Measurements from ENCODE around the gene KANSL1. TPM values are rescaled to one million over a fixed set of nuclear protein-coding genes. Genes with fewer than 3 reads are reported as not detected.

Gene KANSL1
- total and polyA plus RNA-seq, 2 experiments from 2014 or later, result 49.0 to 206 TPM

DNA sequence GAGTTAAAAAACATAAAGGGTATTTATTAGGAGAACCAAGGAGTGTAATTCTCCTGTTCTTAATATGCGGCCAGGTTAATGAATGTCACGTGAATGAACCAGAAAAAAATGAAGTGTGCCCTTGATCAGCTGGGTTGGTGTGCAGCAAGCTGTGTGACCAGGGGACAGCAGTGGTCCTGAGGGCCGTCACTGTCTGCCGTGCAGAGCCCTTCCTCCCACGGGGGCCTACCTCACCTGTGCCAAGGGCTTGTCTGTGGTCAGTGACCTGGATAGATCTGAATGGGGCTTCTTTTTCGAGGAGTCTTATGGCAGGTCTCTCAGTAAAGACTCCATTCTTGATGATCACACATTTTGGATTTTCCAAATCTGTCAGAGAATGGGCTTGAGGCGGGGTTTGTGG is 211.9 kb downstream of the KANSL1 start:
- Mint-ChIP-seq H3K27ac (no peak overlapping the region), H3K36me3 (ENCODE audit: low read depth) (no peaks in the 10 kb centered on the region), H3K4me1 (peaks cover 3% of the 10 kb centered on the region; the same call in 2 of the 3 replicates), H3K9me3 (no peaks in the 10 kb centered on the region), H3K4me3 (no peak overlapping the region), H3K27me3 (ENCODE audit: insufficient read depth, low read depth, poor library complexity) (no peaks in the 10 kb centered on the region)
- Histone ChIP-seq H3K36me3 (ENCODE audit: insufficient read depth) (no peaks in the 10 kb centered on the region), H3F3A (replicated peaks; ENCODE audit: low read depth) (no peaks in the 10 kb centered on the region), H3K4me1 (ENCODE audit: insufficient read depth) (no peaks in the 10 kb centered on the region), H3K79me2 (replicated peaks; ENCODE audit: insufficient read depth) (no peaks in the 10 kb centered on the region), H3K9me2 (ENCODE audit: insufficient read depth) (no peaks in the 10 kb centered on the region), H3K4me3 (no peak overlapping the region), H4K20me1 (replicated peaks; ENCODE audit: insufficient read depth) (no peaks in the 10 kb centered on the region), H2AFZ (no peak overlapping the region), H3K27ac (ENCODE audit: low read depth) (no peak overlapping the region), H3K27me3 (ENCODE audit: insufficient read depth) (no peaks in the 10 kb centered on the region), H3K4me2 (no peak overlapping the region)
- no peak for TF ChIP-seq ZNF114 (CRISPR knock-in tag; IDR thresholded peaks at IDR 0.05)
- TF ChIP-seq ZNF331 (CRISPR knock-in tag; IDR thresholded peaks at IDR 0.05; ENCODE audit: low read depth), result no peak
- no peak for TF ChIP-seq POLR2AphosphoS5 (IDR thresholded peaks at IDR 0.05; ENCODE audit: low read depth)
- TF ChIP-seq JUNB (IDR thresholded peaks at IDR 0.05; ENCODE audit: unreplicated experiment), result no peak
- TF ChIP-seq, protein P1, sequence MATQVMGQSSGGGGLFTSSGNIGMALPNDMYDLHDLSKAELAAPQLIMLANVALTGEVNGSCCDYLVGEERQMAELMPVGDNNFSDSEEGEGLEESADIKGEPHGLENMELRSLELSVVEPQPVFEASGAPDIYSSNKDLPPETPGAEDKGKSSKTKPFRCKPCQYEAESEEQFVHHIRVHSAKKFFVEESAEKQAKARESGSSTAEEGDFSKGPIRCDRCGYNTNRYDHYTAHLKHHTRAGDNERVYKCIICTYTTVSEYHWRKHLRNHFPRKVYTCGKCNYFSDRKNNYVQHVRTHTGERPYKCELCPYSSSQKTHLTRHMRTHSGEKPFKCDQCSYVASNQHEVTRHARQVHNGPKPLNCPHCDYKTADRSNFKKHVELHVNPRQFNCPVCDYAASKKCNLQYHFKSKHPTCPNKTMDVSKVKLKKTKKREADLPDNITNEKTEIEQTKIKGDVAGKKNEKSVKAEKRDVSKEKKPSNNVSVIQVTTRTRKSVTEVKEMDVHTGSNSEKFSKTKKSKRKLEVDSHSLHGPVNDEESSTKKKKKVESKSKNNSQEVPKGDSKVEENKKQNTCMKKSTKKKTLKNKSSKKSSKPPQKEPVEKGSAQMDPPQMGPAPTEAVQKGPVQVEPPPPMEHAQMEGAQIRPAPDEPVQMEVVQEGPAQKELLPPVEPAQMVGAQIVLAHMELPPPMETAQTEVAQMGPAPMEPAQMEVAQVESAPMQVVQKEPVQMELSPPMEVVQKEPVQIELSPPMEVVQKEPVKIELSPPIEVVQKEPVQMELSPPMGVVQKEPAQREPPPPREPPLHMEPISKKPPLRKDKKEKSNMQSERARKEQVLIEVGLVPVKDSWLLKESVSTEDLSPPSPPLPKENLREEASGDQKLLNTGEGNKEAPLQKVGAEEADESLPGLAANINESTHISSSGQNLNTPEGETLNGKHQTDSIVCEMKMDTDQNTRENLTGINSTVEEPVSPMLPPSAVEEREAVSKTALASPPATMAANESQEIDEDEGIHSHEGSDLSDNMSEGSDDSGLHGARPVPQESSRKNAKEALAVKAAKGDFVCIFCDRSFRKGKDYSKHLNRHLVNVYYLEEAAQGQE (IDR thresholded peaks at IDR 0.05; ENCODE audit: unreplicated experiment), result no peak
- TF ChIP-seq NANOG (IDR thresholded peaks at IDR 0.05; ENCODE audit: borderline replicate concordance), result no peak
- TF ChIP-seq, protein P2, sequence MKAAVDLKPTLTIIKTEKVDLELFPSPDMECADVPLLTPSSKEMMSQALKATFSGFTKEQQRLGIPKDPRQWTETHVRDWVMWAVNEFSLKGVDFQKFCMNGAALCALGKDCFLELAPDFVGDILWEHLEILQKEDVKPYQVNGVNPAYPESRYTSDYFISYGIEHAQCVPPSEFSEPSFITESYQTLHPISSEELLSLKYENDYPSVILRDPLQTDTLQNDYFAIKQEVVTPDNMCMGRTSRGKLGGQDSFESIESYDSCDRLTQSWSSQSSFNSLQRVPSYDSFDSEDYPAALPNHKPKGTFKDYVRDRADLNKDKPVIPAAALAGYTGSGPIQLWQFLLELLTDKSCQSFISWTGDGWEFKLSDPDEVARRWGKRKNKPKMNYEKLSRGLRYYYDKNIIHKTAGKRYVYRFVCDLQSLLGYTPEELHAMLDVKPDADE (IDR thresholded peaks at IDR 0.05), result no peak
- DNase-seq (ENCODE audit: low spot score) (no peak), ATAC-seq (no peak)

DNA sequence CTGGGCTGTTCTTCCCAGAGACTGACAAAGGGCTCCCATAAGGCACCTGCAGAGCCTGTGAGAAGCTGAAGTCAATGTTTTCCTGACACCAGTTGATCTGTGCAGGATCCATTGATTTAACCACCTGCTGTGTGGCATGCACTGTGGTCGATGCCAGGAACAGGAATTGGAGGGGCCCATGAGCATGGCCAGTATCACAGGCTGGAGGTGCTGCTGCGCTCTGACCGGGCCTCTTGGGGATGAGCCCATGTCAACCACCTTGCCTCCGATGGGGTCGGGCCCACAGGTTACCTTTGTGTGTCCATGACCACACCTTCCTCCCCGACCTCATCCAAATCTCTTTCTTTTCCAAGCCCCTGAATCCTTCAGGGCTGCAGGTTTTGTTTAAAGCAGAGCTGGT is 212.4 kb downstream of the KANSL1 start:
- Histone ChIP-seq H3K9me2 (ENCODE audit: insufficient read depth) (no peaks in the 10 kb centered on the region), H3K36me3 (ENCODE audit: insufficient read depth) (no peaks in the 10 kb centered on the region), H3K4me3 (no peak overlapping the region), H3K27ac (ENCODE audit: low read depth) (no peak overlapping the region), H2AFZ (no peak overlapping the region), H3K4me2 (no peak overlapping the region), H3F3A (replicated peaks; ENCODE audit: low read depth) (no peaks in the 10 kb centered on the region), H4K20me1 (replicated peaks; ENCODE audit: insufficient read depth) (no peaks in the 10 kb centered on the region), H3K79me2 (replicated peaks; ENCODE audit: insufficient read depth) (no peaks in the 10 kb centered on the region), H3K27me3 (ENCODE audit: insufficient read depth) (no peaks in the 10 kb centered on the region), H3K4me1 (ENCODE audit: insufficient read depth) (no peaks in the 10 kb centered on the region)
- H3K27ac Mint-ChIP-seq, result no peak overlapping the region
- no peaks in the 10 kb centered on the region for H3K9me3 Mint-ChIP-seq
- peaks cover 3% of the 10 kb centered on the region; the same call in 2 of the 3 replicates for H3K4me1 Mint-ChIP-seq
- peak; percentile 27; the same call in 2 of the 3 replicates for ATAC-seq
- H3K36me3 Mint-ChIP-seq (ENCODE audit: low read depth), result no peaks in the 10 kb centered on the region
- DNase-seq (ENCODE audit: low spot score), result no peak
- no peaks in the 10 kb centered on the region for H3K27me3 Mint-ChIP-seq (ENCODE audit: insufficient read depth, low read depth, poor library complexity)
- H3K4me3 Mint-ChIP-seq, result no peak overlapping the region
- TF ChIP-seq, protein P3, sequence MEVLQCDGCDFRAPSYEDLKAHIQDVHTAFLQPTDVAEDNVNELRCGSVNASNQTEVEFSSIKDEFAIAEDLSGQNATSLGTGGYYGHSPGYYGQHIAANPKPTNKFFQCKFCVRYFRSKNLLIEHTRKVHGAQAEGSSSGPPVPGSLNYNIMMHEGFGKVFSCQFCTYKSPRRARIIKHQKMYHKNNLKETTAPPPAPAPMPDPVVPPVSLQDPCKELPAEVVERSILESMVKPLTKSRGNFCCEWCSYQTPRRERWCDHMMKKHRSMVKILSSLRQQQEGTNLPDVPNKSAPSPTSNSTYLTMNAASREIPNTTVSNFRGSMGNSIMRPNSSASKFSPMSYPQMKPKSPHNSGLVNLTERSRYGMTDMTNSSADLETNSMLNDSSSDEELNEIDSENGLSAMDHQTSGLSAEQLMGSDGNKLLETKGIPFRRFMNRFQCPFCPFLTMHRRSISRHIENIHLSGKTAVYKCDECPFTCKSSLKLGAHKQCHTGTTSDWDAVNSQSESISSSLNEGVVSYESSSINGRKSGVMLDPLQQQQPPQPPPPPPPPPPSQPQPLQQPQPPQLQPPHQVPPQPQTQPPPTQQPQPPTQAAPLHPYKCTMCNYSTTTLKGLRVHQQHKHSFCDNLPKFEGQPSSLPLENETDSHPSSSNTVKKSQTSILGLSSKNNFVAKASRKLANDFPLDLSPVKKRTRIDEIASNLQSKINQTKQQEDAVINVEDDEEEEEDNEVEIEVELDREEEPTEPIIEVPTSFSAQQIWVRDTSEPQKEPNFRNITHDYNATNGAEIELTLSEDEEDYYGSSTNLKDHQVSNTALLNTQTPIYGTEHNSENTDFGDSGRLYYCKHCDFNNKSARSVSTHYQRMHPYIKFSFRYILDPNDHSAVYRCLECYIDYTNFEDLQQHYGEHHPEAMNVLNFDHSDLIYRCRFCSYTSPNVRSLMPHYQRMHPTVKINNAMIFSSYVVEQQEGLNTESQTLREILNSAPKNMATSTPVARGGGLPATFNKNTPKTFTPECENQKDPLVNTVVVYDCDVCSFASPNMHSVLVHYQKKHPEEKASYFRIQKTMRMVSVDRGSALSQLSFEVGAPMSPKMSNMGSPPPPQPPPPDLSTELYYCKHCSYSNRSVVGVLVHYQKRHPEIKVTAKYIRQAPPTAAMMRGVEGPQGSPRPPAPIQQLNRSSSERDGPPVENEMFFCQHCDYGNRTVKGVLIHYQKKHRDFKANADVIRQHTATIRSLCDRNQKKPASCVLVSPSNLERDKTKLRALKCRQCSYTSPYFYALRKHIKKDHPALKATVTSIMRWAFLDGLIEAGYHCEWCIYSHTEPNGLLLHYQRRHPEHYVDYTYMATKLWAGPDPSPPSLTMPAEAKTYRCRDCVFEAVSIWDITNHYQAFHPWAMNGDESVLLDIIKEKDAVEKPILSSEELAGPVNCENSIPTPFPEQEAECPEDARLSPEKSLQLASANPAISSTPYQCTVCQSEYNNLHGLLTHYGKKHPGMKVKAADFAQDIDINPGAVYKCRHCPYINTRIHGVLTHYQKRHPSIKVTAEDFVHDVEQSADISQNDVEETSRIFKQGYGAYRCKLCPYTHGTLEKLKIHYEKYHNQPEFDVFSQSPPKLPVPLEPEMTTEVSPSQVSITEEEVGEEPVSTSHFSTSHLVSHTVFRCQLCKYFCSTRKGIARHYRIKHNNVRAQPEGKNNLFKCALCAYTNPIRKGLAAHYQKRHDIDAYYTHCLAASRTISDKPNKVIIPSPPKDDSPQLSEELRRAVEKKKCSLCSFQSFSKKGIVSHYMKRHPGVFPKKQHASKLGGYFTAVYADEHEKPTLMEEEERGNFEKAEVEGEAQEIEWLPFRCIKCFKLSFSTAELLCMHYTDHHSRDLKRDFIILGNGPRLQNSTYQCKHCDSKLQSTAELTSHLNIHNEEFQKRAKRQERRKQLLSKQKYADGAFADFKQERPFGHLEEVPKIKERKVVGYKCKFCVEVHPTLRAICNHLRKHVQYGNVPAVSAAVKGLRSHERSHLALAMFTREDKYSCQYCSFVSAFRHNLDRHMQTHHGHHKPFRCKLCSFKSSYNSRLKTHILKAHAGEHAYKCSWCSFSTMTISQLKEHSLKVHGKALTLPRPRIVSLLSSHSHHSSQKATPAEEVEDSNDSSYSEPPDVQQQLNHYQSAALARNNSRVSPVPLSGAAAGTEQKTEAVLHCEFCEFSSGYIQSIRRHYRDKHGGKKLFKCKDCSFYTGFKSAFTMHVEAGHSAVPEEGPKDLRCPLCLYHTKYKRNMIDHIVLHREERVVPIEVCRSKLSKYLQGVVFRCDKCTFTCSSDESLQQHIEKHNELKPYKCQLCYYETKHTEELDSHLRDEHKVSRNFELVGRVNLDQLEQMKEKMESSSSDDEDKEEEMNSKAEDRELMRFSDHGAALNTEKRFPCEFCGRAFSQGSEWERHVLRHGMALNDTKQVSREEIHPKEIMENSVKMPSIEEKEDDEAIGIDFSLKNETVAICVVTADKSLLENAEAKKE (CRISPR knock-in tag; IDR thresholded peaks at IDR 0.05), result no peak
- no peak for TF ChIP-seq ZNF114 (CRISPR knock-in tag; IDR thresholded peaks at IDR 0.05)
- no peak for TF ChIP-seq JUNB (IDR thresholded peaks at IDR 0.05; ENCODE audit: unreplicated experiment)
- TF ChIP-seq EZH2phosphoT487 (IDR thresholded peaks at IDR 0.05; ENCODE audit: unreplicated experiment), result no peak
